ENCODE data around the gene CEP104.

Gene CEP104

DNA sequence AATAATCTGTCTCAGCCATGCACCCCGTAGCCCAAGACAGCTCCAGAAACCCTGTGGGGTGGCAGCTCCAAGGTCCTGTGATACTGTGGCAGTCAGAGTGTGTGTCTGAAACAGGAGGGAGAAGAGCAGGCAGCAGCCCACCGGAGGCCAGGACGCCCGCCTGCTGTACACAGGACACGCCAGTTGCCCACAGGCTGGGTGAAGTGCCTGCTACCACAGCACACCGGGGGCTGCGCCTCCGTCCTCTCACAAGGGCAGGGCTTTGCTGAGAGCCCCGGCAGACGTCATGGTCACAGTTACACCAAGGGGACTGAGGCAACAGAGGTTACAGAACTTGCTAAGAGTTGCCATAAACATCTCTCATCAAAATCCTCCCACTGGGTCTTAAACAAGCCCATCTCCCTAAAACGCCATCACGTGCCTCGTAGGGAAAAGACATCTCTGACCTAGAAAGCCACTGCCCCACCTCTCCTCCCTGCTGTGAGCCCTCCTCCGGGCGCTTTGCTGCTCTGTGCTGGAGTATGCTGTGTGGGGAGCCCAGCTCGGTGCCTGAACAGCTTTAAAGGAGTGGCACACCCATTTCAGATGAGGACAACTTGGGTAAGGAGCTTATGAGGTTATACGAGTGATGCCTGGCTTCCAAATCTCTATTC lies 37.7 kb upstream of the CEP104 start:
- DNase-seq (ENCODE audit: low read depth), result no peak

DNA sequence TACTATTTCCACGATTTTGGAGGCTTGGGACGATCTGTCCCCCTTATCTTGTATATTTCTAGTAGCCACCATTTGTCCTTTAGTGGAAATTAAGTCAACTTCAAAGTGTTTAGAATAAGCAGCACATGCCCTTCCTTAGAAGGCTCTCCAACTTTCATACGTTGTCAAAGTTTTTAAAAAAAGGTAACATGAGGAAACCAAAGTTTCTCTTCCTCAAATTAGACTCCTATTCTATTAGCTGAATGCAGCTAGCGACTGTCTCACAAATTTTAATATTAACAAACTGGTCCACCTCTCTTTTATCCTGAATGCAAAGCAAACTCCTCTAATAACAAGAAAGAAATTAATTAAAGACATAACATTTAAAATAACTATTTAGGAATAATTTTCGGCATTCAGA lies 36.2 kb upstream of the CEP104 start:
- no peak for DNase-seq (ENCODE audit: low read depth)

DNA sequence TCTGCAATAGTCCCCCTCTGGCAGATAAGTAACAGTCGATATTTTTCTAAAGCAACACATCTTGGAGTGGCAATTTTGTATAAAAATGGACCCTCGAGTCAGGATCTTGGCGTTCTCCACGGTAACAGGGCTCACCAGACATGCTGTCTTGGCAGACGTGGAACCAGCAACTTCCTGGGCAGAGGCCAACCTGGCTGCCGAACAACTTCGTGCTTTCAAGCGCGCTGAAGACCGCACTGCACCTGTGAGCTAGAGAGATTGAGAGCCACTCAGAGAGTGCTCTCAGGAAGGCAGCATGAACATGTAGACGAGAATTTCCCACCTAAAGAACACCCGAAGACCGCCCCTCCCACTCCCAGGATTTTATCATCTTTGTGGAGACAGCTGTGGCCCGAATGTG lies 35.7 kb upstream of the CEP104 start:
- no peak for DNase-seq (ENCODE audit: low read depth)

DNA sequence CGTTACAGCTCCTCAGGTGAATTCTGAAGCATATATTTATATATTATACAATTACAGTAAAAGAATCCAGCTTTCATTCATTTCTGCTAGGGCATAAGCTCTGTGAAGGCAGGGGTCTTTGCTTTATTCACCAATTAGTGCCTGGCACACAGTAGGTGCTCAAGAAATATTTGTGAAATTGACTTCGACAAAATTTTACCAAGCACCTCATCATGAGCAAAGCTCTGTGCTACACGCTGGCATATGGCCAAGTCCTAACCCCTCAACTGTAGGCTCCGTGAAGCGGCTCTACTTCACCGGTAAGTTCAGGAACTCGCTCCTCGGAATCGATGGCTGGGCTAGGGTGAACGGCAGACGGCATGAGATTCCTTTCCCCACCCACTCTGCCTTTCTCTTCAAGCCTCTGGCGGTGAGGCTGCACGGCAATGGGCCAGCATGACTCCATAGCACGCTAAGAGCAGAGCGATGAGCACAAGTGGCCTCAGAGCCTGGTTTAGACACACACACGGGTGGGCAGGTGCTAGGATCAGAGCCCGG lies 34.4 kb upstream of the CEP104 start:
- DNase-seq (ENCODE audit: low read depth), result no peak

DNA sequence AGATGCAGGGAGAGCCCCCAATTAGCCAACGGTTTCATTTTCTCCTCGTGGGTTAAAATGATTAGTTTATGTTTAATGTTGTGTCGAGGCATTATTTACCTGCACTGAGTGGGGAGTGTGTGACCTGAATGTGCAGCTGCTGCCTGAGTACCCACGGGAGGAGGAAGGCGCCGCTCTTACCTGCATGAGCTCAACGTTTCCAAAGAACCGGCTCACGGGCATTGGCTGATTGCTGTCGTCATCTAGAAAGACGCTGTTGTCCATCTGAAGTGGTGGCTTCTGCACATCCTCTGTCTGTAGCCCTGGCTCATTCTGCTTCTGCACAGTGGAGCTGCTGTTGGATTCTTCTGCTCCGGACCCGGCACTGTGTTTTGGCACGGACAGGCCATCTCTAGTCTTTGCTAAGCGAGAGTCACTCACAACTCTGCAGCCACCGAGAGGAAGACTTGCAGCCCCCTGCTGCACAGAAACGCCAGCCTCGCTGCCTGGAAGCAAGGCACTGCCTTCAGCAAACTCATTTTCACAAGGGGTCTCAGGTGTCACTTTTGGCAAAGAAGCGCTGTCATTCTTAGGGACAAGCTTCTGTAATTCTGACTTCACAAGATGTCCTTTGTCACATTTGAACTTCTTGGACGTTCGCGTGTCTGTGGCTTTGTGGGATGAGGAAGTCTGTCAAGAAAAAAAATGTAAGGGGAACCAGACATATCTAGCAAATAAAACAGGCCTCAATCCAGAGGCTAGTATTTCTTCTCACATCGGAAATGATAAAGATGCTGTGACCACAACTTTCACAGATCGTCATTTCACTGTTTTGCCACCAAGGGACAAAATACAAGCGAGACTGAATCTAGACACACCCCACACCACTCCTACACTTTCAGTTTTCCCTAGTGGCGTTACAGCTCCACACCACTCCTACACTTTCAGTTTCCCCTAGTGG lies 33.6 kb upstream of the CEP104 start:
- no peak for DNase-seq (ENCODE audit: low read depth)

DNA sequence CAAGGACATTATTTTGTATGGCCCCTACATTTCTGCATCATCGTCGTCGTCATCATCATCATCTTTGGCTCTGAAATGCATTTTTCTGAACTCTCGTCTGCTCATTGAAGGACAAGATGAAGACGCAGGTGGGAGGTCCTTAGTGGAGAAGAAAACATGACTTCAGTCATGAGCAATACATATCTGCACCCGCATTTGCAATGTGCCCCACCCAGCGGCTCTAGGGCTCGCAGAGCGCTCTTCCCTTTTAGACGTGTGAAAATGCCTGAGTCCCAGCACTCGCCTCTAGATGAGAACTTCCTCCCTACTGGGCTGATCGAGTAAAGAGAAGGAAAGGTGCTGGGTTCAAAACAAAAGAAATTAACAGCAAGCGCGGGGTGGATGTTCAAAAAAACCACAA lies 32.9 kb upstream of the CEP104 start:
- no peak for DNase-seq (ENCODE audit: low read depth)

DNA sequence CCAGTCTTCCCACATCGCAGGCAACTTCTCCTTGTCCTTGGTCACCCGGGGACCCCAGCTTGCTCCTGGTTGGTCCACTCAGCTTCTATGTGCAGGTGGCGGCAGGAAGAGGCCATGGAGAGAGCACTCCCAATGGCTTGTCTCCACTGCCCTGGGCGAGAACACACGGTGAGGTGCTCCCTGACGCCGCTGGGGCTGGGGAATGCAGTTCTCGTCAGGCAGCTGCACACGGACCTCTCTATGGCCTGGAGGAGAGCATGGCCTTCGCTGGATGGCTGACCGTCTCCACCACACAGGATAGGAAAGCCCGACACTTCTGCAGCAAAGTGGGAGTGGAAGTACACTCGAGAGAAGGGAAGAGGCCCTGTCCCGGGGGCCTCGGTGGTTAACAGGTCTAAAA lies 31.3 kb upstream of the CEP104 start:
- DNase-seq (ENCODE audit: low read depth), result no peak

DNA sequence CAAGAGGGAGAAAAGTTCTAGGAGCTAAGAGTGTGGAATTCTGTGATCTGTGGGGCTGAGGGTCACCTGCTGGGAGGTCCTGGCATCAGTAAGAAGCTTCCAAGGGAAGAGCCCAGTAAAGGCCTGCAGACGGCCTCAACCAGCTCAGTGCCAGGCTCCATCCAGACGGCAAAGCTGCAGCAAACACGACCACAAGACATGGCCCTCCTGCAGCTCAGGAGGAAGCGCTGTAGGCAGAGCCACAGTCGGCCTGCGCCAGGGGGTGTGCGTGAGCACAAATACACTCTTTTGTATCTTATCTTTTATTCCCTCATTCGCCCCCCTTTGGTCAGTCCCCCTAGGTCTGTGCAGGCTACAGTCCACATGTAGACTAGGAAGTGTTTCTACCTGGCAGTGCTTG lies 29.7 kb upstream of the CEP104 start:
- DNase-seq (ENCODE audit: low read depth), result no peak

DNA sequence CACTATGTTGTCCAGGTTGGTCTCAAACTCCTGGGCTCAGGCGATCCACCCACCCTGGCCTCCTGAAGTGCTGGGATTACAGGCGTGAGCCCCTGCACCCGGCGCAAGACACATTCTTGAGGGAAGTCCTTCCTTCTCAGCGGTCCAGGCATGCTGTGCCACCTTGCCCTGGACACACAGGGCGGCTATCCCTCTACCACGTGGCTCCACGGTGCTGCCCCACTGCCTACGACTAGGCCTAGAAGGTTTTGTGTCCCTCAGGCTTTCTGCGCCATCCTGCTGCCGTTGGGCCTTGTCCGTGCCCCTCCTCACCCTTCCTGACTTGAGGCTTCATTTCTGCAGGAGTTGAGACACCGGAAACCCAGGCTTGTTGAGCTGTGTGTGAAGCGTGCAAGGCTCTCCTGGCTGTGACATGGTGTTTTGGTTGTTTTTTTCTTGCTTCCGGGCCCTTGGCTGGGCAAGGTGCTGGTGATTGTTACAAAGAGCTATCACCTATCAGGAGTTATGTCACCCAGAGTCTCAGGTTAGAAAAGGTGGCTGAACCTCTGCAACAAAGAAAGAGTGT lies 29.2 kb upstream of the CEP104 start:
- no peak for DNase-seq (ENCODE audit: low read depth)

DNA sequence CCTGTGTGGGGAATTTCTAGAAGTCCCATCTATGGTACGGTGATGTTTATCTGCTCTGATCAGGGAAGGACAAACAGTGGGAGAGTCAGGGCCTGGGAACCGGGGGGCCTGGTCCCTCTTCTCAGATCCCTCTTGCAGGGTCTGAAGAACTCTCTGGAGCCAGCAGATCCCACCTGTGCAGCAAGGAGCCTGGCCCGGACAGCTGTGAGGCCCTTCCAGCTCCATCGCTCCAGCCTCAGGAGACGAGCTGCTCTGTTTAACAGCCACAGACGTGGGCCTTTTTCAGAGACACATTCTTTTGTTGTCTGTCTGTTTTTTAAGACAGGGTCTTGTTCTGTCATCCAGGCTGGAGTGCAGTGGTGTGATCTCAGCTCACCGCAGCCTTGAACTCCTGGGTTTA lies 28.6 kb upstream of the CEP104 start:
- no peak for DNase-seq (ENCODE audit: low read depth)

DNA sequence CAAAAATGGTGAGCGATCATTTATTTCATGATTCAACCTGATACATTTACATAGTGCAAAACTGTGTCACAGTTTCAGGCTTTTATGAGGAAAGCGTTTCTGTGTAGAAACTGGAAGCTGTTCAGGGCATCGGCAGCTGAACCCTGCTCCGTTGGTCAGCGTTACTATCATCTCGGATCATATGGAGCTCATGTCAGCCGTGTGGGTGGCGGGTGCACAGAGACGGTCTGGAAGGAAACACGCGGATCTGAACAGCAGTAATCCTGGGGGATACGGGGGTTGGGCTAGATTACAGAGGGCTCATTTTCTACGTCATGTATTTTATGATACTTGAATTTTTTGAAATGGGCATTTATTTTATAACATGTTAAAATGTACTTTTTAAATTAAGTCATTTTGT lies 28.0 kb upstream of the CEP104 start:
- DNase-seq (ENCODE audit: low read depth), result no peak

DNA sequence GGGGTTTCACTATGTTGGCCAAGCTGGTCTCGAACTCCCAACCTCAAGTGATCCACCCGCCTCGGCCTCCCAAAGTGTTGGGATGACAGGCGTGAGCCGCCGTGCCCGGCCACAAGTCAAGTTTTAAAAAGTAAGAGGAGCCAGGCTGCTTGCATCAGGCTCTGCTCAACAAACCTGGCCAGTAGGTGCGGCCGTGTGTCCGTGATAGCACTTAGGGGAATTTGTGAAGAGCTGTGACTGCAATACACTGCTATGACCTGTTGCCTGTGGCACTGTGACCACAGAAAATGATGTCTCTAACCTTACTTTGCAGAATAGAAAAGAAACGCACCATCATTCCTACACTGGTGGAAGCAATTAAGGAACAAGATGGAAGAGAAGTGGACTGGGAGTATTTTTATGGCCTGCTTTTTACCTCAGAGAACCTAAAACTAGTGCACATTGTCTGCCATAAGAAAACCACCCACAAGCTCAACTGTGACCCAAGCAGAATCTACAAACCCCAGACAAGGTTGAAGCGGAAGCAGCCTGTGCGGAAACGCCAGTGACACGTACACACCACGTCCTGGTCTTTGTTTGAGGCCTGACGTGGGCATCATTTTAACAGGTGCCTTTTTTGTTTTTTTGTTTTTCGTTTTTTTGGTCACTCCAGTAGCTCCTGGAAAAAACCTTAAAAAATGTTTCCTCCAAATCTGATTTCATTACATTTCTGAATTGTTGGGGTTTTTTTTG lies 26.3 kb upstream of the CEP104 start:
- DNase-seq (ENCODE audit: low read depth), result no peak

DNA sequence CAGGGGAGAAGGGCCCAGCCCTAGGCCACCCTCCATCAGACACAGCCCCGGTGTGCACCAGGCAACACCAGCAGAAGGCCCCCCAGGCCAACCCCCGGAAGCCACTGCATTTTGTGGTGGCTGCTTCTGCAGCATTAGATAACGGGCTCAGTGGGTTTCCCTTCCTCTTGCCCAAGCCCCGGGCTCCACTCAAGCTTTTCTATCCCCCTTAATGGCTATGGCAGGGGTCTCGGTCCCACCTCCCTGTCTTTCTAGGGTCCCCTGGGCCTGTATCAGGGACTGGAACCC lies 24.1 kb upstream of the CEP104 start:
- no peak for DNase-seq (ENCODE audit: low read depth)

DNA sequence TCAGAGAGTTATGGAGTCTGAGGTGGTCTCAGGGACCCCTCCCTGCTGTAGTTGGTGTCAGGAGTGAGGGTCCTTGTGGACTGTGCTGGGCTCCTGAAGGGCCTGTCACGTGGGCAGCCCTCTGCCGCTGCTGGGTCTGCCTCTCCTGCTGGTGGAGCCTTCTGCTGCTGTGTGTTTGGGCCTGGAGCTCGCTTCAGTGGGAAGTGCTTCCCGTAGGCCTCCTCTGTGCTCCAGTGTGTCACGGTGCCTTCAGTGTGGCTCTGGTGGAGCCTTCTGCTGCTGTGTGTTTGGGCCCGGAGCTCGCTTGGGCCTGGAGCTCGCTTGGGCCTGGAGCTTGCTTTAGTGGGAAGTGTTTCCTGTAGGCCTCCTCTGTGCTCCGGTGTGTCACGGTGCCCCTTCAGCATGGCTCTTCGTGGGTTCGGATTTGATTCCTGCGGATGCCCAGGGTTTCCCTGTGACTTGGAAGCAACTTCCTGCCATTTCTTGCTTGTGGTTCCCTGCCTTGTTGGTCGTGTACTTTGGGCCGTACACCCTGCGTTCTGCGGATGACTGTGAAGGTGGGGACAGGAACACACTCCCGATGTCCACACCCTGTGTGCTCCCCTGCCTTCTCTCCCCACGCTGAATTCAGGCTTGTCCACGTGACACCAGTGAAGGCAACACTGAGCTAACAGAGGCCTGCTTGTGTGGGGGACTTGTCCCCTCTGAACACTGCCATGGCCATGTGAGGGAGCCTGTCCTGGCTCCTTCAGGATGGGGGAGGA lies 23.6 kb upstream of the CEP104 start:
- no peak for DNase-seq (ENCODE audit: low read depth)

DNA sequence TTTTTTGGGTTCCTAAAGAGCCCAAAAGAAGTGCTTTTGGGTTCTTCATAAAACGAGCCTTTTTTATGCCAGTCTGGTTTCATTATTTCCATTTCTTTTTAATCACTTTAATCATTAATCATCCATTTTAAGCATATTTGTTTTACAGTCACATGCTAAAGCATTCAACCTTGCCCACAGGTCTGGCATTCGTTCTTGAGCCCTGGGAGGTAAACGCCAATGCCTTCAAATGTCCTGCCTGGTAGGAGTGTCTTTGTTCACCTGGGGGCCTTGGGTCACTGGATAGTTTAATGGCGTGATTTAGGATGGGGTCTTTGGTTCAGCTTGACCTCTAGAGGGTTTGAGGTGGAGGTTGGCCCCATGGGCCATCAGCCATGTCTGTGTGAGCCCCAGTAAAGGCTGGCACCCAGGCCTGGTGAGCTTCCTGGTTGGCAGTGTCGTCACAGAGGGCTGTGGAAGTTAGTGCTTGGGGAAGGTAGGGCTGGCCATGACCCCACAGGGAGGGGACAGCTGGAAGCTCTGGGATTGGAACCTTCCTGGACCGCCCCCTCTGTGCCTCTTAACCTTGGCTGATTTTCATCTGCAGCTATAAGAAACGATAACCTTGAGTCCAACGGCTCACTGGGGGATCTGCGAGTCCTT lies 22.9 kb upstream of the CEP104 start:
- no peak for DNase-seq (ENCODE audit: low read depth)

DNA sequence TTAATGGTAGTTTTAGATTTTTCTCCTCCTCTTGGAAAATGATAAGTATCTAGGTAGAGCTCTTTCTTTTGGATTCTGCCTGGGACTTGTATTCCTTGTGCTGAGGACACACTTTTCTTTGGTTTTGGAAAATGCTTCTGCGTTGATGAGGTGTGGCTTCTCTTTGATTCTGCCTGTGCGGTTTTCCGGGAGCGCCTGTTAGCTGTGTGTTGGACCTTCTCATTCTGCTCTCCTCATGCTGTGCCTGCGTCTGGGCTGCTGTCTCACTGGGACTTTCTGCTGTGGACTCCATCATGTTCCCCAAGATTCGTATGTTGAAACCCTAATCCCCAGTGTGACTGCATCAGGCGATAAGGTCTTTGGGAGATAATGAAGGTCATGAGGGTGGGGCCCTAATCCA lies 22.1 kb upstream of the CEP104 start:
- DNase-seq (ENCODE audit: low read depth), result no peak

DNA sequence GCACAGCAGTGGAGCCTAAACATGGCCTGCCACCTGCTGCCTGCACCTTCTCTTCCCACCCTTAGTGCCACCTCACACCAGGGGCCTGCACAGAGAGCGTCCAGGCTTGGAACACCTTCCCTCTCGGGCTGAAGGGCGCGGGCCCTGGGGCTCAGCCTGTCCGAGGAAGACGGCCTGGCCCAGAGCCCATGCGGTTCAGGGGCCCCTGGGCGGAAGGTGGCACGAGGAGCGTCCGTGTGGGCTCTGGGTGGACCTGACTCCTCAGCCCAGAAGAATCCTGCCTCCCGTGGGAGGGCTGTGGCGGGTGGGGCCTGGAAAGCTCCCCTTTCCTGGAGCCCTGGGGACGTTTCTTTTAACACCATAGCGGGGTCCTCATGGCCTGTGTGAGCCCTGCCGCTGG lies 19.7 kb upstream of the CEP104 start:
- no peak for DNase-seq (ENCODE audit: low read depth)

DNA sequence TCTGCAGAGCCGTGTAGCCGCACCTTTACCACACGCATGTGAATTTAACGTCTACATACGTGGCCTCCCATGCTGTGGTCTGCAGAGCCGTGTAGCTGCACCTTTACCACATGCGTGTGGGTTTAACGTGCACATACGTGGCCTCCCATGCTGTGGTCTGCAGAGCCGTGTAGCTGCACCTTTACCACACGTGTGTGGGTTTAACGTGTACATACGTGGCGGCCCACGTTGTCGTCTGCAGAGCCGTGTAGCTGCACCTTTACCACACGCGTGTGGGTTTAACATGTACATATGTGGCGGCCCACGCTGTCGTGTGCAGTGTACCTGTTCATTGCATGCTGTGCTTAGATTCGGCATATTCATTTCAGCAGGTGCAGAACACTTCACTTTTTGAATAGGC lies 17.7 kb upstream of the CEP104 start:
- DNase-seq (ENCODE audit: low read depth), result no peak

DNA sequence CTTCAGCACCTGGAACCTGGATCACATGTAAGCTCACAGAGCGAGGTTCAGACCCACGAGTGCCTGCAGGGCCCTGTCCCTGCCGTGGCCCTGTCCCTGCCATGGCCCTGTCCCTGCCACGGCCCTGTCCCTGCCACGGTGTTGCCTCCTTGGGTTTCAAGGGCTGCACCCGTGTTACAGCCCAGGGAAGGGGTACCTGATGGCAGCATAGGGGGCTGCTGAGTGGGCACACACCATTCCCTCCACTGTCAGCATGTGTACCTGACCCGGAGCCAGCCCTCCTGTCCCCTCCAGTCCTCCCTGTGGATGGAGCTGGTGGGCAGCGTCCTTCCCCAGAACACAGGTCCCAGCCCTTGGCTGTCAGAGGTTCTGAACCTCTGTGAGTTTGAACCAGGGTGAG lies 15.5 kb upstream of the CEP104 start:
- no peak for DNase-seq (ENCODE audit: low read depth)

DNA sequence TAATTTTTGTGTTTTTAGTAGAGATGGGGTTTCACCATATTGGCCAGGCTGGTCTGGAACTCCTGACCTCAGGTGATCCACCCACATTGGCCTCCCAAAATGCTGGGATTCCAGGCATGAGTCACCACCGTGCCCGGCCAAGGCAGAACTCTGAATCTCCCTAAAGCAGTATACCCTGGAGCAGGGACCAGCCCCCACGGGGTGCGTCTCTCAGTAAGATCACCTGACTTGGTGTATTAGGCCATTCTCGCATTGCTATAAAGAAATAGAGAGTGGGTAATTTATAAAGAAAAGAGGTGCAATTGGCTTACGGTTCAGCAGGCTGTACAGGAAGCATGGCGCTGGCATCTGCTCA lies 14.4 kb upstream of the CEP104 start:
- no peak for DNase-seq (ENCODE audit: low read depth)

DNA sequence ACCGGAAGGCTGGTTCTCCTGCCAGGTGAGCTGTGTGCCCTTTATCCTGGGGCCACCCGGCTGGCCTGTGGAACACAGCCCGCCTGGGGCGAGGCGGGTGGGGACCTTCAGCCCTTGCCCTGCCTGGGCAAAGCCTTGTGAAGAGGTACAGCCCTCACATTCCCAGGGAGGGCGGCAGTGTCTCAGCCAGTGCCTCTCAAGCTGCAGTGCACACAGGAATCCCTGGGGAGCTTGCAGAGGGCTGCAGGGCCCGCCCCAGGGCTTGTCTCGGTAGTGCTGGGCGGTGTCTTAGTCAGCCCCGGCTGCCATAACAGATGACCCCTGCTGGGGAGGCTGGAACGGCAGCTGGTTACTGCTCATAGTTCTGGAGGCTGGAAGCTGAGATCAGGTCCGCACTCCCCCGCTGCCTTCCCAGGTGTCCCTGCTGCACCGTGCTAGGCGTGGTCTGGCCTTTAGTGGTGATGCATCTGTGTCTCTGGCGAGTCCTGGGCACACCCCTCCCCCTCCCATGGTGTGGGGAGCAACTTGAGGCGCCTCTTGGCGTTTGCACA lies 12.8 kb upstream of the CEP104 start:
- no peak for DNase-seq (ENCODE audit: low read depth)

All from non-pigmented ciliary epithelial cell (primary cell).